Erythroblast (primary cell): ENCODE data around the gene POLR2H.

Experiments
- GATA1 ChIP-seq: IDR thresholded peaks from 2 replicates; pipeline ENCODE4 v1.6.1; 2011; ENCODE audit warnings: low read depth, mild to moderate bottlenecking, control low read depth, low read length, moderate library complexity
- POLR2A ChIP-seq: IDR thresholded peaks from 2 replicates; pipeline ENCODE4 v1.6.1; 2011; ENCODE audit warnings: mild to moderate bottlenecking, low read length

- TF ChIP-seq POLR2A: no peak
- no peak for TF ChIP-seq GATA1
Measured at GRCh38 chr3:184349563-184350470, 11.7 kb upstream of the POLR2H start.
